Chondrocyte (in vitro differentiated cells): ENCODE results near the gene SP110. TPM values are rescaled to one million over a fixed set of nuclear protein-coding genes. Genes with fewer than 3 reads are reported as not detected.
A peak's percentile ranks its signal among the peaks of the same experiment; 100 is the strongest.

Experiments used
- DNase-seq: peaks from one replicate; pipeline ENCODE4 v3.0.0; 2021; ENCODE audit warnings: mixed read lengths, low spot score
- H3K27ac Mint-ChIP-seq: one replicate; pipeline ENCODE4 v1.8.0; 2021; ENCODE audit warnings: mild to moderate bottlenecking, moderate library complexity, mixed read lengths; ENCODE audit not compliant: unreplicated experiment
- H3K27me3 Mint-ChIP-seq: 2 replicates; pipeline ENCODE4 v1.8.0; 2021; ENCODE audit warnings: low read depth, mixed read lengths
- H3K36me3 Mint-ChIP-seq: 2 replicates; pipeline ENCODE4 v1.8.0; 2021; ENCODE audit warnings: low read depth, mixed read lengths
- H3K4me1 Mint-ChIP-seq: 2 replicates; pipeline ENCODE4 v1.8.0; 2021; ENCODE audit warnings: low read depth, mild to moderate bottlenecking, mixed read lengths
- H3K4me3 Mint-ChIP-seq: one replicate; pipeline ENCODE4 v1.8.0; 2021; ENCODE audit warnings: mild to moderate bottlenecking, moderate library complexity, mixed read lengths; ENCODE audit not compliant: unreplicated experiment
- H3K9me3 Mint-ChIP-seq: 2 replicates; pipeline ENCODE4 v1.8.0; 2021; ENCODE audit warnings: low read depth, mixed read lengths
- total RNA-seq: library from RNA; stranded (reverse); gene quantifications from 3 replicates; pipeline ENCODE4 v1.2.1, GENCODE V29; 2021
- TF ChIP-seq, protein P1 (sequence below): fragments of 200-600 bp; sonication (generic); IDR thresholded peaks from 2 replicates; pipeline ENCODE4 v1.5.0; 2021; ENCODE audit warnings: antibody characterized with exemption, mild to moderate bottlenecking, moderate library complexity

The SP110 gene
- total RNA-seq, 1 donor from 2014 or later, result 12.9 TPM

GRCh38 chr2:230216489-230216888, 3.3 kb downstream of the SP110 start:
- H3K27me3 Mint-ChIP-seq, result no peaks in the 10 kb centered on the region
- no peaks in the 10 kb centered on the region for H3K9me3 Mint-ChIP-seq
- H3K4me1 Mint-ChIP-seq, result peaks cover 27% of the 10 kb centered on the region
- H3K36me3 Mint-ChIP-seq, result peaks cover 19% of the 10 kb centered on the region
- no peak overlapping the region for H3K4me3 Mint-ChIP-seq
- TF ChIP-seq, protein P1, sequence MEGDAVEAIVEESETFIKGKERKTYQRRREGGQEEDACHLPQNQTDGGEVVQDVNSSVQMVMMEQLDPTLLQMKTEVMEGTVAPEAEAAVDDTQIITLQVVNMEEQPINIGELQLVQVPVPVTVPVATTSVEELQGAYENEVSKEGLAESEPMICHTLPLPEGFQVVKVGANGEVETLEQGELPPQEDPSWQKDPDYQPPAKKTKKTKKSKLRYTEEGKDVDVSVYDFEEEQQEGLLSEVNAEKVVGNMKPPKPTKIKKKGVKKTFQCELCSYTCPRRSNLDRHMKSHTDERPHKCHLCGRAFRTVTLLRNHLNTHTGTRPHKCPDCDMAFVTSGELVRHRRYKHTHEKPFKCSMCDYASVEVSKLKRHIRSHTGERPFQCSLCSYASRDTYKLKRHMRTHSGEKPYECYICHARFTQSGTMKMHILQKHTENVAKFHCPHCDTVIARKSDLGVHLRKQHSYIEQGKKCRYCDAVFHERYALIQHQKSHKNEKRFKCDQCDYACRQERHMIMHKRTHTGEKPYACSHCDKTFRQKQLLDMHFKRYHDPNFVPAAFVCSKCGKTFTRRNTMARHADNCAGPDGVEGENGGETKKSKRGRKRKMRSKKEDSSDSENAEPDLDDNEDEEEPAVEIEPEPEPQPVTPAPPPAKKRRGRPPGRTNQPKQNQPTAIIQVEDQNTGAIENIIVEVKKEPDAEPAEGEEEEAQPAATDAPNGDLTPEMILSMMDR, result no peak
- H3K27ac Mint-ChIP-seq, result no peak overlapping the region
- DNase-seq, result no peak

- Mint-ChIP-seq H3K36me3 (peaks cover 26% of the 10 kb centered on the region), H3K27ac (no peak overlapping the region), H3K4me3 (no peak overlapping the region)
Observed at GRCh38 chr2:230209422-230210051, 10.2 kb downstream of the SP110 start.

GRCh38 chr2:230208576-230208975, 11.2 kb downstream of the SP110 start:
- H3K27me3 Mint-ChIP-seq, result no peaks in the 10 kb centered on the region
- H3K9me3 Mint-ChIP-seq, result no peaks in the 10 kb centered on the region
- no peak overlapping the region for H3K27ac Mint-ChIP-seq
- H3K4me3 Mint-ChIP-seq, result no peak overlapping the region
- DNase-seq, result no peak
- H3K4me1 Mint-ChIP-seq, result no peaks in the 10 kb centered on the region
- TF ChIP-seq, protein P1, result no peak
- H3K36me3 Mint-ChIP-seq, result peaks cover 21% of the 10 kb centered on the region

More at GRCh38 chr2:230209422-230210051, 10.2 kb downstream of the SP110 start:
- H3K9me3 Mint-ChIP-seq, result no peaks in the 10 kb centered on the region
- H3K27me3 Mint-ChIP-seq, result no peaks in the 10 kb centered on the region
- DNase-seq, result no peak
- no peaks in the 10 kb centered on the region for H3K4me1 Mint-ChIP-seq
- TF ChIP-seq, protein P1, result no peak

DNA sequence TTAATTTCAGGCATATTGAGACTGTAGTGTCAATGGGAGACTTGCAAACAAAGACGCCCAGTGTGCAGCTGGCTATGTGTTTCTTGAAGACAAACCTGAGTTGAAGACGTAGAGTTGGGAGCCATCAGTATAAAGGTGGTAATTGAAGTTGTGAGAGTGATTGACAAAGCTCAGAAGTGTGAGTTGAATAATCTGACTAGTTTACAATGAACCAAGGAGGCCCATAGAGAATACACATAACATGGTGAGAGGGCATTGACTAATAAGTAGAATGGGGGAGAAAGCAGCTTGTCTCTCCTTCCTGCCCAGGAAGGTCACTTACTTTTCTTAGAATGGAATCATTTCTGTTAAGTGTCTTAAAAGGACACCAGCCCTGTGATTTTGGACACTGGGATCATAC, 14.1 kb downstream of the SP110 start:
- no peaks in the 10 kb centered on the region for H3K27me3 Mint-ChIP-seq
- TF ChIP-seq, protein P1, result no peak
- H3K27ac Mint-ChIP-seq, result no peak overlapping the region
- H3K9me3 Mint-ChIP-seq, result peaks cover 7% of the 10 kb centered on the region
- DNase-seq, result no peak
- no peaks in the 10 kb centered on the region for H3K4me1 Mint-ChIP-seq
- H3K36me3 Mint-ChIP-seq, result peaks cover 25% of the 10 kb centered on the region
- H3K4me3 Mint-ChIP-seq, result no peak overlapping the region

- H3K9me3 Mint-ChIP-seq, result peaks cover 7% of the 10 kb centered on the region
- no peaks in the 10 kb centered on the region for H3K27me3 Mint-ChIP-seq
- H3K27ac Mint-ChIP-seq, result peak overlapping the region; percentile 58
- H3K4me1 Mint-ChIP-seq, result no peaks in the 10 kb centered on the region
- no peak for DNase-seq
- H3K4me3 Mint-ChIP-seq, result no peak overlapping the region
- peaks cover 25% of the 10 kb centered on the region for H3K36me3 Mint-ChIP-seq
- TF ChIP-seq, protein P1, result no peak
Observed at GRCh38 chr2:230205034-230205433, 14.8 kb downstream of the SP110 start.
